ENCODE results near the gene ITSN2.

Gene ITSN2

DNA sequence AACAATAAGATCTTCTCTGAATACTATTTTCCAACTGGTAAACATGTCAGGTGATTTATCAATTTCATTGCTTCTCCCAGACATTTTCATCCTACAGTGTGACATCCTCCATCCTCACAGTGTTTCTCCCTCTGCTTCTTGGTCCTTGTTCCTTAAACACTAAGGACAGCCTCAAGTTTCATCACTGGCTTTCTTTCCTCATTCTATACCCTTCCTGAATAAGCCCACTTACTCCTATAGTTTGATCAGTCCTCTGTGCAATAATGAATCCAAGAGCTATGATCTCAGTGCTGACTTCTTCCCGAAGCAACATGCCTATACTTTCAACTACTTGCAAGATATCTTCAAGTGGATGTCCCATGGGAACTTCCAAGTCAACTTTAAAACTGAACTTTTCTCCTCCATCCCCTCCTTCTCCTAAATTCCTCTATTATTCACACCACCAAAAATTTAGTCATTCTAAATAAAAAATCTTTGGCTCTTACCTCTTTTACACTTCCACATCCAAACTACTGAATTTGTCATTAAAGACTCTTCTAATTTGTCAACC is 97.8 kb downstream of the ITSN2 start:
- DNase-seq, result peak; percentile 30

DNA sequence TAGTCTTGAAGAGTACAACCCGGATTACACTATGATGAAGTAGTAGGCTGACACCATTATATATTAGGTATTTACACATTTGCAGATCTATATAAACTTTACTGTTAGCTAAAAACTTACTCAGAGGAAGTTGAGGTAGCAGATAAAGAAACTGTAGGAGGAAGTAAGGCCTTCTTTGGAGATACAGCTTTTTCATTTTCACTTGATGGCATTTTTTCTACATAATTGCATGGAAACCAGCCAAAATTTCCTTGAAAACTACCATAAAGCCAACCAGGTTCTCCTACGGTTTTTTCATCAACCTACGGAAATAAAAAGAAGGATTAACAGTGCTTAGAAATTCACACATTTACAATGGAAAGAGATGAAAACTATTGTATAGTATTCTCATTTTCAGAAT is 98.9 kb downstream of the ITSN2 start:
- peak; percentile 26 for DNase-seq

DNA sequence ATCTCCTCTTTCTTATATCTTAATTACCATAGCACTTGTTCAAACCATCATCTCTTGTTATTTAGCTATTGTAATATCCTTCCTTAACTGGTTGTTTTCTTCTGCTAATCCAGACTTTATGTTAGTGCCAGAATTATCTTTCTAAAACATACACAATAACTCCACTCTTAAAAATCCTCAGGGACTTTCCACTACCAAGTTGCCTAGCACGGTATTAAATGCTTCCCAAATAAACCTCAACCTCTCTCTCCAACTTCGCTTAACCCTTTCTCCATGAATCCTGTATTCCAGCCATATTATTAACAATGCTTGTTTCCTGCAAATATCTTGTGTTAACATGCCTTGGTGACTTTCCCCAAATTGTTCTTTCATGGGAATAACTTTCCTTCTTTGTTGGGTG is 101.0 kb downstream of the ITSN2 start:
- DNase-seq, result no peak

- no peak for DNase-seq
Observed at GRCh38 chr2:24258718-24259117, 101.6 kb downstream of the ITSN2 start.

- DNase-seq, result no peak
Observed at GRCh38 chr2:24253303-24253919, 106.9 kb downstream of the ITSN2 start.

- DNase-seq, result no peak
Observed at GRCh38 chr2:24247592-24247991, 112.7 kb downstream of the ITSN2 start.

GRCh38 chr2:24247164-24247563 is 113.2 kb downstream of the ITSN2 start:
- no peak for DNase-seq

DNA sequence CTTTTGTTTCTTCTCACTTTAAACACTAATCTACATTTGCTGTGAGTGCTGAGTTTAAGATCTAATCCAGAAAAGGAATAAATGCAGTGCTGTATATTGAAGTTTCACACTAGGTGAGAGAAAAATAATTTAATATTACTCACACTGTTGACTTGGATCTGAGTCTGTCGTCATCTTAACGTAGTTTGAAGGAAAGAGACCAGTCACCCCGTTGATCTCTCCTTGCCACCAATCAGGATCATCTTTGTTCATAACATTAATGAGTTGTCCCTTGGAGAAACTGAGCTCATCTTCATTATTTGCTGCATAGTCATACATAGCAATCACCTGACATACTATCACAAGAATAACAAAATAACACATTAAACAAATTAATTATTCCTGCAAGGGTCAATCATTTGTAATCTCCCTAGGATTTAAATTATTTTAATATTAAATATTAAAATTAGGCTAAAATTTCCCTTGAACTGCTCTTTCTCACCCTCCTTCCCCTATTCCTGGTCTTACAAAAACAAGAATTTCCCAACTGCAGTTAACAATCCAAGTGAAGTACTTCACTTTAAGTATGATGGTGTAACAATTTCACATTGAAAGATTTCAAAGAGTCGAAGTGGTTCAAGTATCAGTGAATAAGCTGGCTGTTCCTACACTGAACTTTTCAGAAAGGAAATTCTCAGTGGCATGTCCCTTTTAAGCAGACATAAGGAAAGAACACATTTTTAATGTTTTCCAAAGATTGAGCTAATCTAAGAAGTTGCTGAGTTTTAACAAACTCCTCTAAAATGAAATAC is 114.2 kb downstream of the ITSN2 start:
- DNase-seq, result no peak

- no peak for DNase-seq
Observed at GRCh38 chr2:24241528-24241927, 118.8 kb downstream of the ITSN2 start.

- peak; percentile 40 for DNase-seq
Observed at GRCh38 chr2:24239553-24239952, 120.8 kb downstream of the ITSN2 start.

DNA sequence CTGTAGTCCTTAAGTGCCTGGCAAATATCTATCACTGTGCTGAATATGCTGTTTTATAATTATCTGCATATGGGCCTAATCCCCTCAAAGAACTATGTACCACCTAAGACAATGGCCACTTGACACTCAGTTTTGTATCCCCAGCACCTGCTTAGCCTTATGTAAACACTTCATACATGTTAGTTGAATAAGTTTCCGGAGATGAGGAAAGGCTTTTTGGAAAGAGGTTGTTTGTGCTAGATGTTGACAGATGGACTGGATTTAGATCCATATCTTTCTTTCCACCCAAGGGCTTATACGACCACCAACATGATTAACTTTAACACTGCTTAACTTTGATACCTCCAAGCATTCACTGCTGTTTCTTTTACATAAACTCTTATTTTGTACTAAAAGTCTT is 122.2 kb downstream of the ITSN2 start:
- no peak for DNase-seq

DNA sequence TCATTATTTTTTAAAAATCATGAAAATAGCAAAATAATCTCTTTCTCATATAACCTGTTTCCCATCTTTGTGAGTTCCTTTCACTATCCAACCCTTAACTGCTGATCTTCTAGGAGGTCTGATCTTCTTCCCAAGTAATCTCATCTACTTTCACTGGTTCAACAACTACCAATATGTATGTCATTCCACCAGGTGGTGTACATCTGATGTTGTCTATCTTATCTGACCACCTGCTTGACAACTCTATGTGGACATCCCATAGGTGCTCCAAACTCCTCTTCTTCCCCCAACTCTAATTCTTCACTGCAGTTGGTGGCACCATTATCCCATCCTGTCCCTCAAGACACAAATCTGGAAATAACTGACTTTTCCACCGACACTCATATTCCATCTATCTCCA is 123.0 kb downstream of the ITSN2 start:
- no peak for DNase-seq

DNA sequence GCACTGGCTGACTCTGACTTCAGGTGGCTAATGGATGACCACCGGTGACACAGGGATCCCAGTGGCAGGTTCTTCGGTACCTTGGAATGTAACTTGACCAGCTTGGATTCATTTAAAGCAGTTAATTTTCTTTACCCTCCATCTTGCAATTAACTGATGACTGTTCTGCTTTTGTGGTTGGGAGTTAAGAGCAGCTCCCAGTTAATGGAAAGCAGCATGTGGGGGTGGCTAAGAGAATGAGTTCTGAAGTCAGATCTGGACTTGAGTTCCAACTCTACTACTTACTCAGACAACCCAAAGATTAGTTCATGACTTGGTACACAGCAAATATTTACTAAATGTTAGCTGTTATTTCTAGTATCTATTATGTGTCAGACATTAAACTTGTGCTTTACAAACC is 127.0 kb downstream of the ITSN2 start:
- DNase-seq, result no peak

- no peak for DNase-seq
Observed at GRCh38 chr2:24231461-24231881, 128.9 kb downstream of the ITSN2 start.

DNA sequence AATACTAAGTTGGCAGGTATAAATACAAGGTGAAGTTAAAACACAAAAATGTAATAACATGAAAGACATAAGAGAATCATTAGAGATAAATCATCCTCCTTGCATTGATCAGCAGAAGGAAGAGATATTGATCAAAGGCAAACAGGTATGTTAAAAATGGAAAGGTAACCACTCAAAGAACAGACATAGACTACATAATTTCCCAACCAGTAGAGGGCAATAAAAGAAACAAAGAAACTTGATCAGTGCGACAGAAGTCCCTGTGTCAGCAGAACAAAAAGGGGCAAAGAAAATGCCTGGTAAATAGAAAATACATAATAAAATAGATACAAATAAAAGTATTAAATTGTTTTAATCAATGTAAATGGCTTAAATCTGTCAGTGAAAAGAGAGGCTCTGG is 131.9 kb downstream of the ITSN2 start:
- peak; percentile 9 for DNase-seq

DNA sequence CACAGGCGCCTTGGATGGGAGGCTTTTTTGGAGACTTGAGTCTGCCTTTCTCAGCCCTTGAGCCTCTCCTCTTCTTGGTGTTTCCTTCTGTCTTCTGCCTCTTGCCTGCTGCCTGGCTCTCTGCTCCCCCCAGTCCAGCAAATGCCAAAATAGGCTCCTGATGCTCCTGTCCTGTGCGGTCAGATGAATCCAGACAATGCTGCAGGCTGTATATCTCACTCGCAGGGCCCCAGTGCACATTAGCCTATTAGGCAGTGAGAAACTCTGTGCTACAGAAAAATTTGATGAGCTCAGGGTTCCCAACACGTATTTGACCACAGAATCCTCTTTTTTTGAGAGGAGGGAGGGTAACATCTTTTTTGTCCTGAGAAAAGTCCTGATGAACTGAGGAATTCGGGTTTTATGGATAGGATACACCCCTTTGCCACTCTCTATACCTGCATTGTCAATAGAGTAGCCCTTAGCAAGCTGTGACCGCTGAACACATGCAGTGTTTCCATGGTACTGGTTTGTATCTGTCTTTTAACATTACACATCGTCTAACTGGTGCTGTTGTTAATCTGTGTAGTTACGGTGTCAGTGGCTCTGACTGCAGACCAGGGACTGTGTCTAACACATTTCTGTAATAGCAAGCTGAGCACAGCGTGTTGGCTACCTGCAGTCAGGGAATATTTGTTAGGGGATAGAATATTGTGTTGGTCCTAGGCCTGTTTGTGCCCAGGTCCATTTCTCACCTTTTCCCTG is 134.7 kb downstream of the ITSN2 start:
- no peak for DNase-seq

DNA sequence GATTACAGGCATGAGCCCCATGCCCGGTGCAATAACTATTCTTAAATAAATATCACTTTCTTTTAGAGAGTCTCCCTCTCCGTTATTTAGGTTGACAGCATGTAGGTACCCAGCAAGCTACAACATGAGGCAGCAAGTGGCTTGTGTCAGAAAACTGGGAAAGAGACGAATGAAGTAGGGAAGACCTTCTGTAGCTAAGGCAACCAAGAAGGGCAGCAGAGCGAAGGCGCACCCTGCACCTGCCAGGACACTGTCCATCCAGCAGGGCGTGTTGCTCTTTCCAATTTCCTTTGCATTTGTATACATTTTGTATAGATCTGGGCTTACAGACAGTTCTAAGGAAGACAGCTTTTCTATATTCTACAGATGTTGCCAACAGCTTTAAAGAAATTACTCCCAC is 137.4 kb downstream of the ITSN2 start:
- no peak for DNase-seq

DNA sequence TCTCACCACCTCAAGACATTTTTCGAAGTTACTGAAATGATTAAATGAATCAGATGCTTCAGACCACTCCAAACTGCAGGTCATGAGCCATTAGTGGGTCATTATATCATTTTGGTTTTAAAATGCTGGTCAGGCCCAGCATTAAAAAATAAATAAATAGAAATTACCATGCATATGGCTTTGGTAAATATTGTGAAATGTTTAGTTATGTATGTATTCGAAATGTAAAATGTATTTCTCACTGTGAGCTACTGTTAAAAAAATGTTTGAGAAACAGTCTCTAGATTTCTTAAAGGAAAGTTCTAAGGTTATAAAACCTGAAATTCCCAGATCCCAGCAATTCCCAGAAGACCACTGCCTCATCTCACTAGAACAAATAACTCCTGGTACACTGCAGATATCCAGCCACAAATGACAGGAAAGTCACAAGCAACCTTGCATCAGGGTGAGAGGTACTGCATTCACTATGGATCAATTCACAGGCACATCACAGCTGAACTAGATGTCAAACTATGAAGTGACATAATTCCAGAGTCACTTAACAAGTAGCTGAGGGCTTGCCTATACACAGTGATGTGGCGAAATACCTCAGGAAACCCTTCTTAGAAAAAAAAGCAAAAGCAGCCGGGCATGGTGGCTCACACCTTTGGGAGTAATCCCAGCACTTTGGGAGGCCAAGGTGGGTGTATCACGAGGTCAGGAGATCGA is 138.8 kb downstream of the ITSN2 start:
- no peak for DNase-seq

GRCh38 chr2:24220554-24221291 is 139.6 kb downstream of the ITSN2 start:
- no peak for DNase-seq

DNA sequence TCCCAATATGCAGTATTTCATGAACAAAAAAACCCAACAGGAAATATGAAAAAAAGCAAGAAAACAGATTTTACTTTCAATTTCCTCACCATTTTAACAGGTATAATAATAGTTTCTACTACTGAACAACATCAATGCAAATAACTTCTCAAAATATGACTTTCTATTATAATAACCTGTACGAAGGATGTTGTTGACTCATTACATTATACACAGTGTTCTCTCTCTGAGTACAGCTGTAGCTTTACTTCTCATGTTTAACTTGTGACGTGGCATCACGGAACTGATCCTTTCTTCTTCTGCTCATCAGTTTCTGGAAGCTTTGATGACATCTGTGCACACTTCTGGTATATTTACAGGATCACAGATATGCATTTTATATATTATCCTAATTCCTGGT is 145.5 kb downstream of the ITSN2 start:
- DNase-seq, result no peak

GRCh38 chr2:24211408-24211807 is 148.9 kb downstream of the ITSN2 start:
- no peak for DNase-seq

DNA sequence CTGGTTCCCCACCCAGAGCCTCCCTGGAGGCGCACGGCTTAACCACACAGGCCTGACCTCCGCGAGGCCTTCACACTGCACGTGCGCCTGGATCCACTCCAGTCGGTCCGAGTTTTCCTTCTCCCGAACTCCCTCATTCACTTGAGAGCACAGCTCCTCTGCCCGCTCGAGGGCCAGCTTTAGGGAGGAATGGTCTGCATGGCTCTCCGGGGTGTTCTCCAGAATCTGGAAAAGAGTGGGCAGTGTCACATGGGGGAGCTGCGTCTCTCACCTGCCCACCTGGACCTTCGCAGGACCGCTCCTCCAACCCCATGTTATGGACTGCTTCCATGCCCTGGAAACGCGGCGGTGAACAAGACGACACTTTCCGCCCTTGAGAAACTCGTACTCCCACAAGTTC is 149.6 kb downstream of the ITSN2 start:
- DNase-seq, result no peak
